Fibroblast of skin of abdomen (primary cell): ENCODE measurements around the gene MUC6.
"Not testable (repeated sequence)": the region's sequence is repeated elsewhere in the genome, so short reads cannot be mapped to it uniquely, and the experiment has no call there.

Source experiments
- DNase-seq: peaks from one replicate; pipeline ENCODE4 v3.0.0-alpha.2; 2013

MUC6 gene

DNA sequence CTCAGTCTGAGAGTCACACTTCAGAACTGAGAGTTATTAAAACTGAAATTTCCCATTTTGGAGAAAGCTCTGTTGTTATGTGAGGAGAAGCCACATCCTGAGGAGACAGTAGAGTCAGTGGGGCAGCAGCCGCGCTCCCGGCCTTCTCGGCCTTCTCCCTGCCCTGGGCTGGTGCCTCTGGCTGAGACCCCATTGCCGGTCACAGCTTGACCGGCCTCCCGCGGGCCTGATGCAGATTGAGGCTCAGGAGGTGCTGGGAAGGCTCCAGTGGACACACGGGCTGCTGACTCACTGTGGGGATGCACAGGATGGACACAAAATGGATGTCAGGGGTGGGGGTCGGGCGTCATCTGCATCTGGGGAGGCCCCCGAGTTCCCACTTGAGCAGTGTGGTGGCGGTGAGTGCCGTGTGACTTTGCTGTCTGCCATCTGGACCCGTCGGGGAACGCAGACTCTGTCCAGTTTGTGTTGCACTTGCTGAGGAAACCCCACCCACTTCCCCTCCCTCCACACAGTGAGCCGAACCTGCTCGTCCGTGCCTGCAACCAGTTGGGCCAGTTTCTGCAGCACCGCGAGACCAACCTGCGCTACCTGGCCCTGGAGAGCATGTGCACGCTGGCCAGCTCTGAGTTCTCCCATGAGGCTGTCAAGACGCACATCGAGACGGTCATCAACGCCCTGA is 50.1 kb downstream of the MUC6 start:
- DNase-seq: no peak

DNA sequence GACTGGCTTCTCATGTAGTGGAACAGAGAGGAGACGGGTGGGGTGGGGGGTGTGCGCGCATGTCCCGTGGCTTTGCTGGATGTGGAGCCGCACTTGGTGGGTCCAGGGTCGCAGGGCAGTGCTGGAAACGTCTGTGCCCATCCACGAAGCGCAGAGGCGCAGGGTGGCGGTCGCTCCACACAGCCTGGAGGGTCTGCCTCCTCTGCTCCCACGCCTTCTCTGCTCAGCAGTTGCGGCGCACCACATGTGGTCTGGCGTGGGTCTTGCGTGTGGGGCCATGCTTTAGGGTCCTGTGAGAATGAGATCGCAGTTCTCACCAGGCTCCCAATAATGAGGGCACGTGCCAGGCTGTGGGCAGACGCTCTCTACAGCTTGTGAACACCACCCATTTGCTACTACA is 50.7 kb downstream of the MUC6 start:
- no peak for DNase-seq

DNA sequence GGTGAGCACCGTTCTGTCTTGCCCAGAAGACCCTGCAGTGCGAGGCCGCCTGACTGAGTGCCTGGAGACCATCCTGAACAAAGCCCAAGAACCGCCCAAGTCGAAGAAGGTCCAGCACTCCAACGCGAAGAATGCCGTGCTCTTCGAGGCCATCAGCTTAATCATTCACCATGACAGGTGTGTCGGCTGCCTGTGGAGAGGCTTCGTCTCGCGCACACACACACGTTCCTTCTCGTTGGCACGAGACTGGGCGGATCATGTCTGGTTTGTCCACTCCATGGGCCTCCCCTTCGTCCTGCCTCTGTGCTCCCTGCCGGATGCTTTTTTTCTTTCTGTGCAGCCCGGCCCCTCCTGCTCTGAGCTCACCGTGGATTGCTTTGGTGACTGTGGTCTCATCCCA is 51.1 kb downstream of the MUC6 start:
- DNase-seq: no peak

DNA sequence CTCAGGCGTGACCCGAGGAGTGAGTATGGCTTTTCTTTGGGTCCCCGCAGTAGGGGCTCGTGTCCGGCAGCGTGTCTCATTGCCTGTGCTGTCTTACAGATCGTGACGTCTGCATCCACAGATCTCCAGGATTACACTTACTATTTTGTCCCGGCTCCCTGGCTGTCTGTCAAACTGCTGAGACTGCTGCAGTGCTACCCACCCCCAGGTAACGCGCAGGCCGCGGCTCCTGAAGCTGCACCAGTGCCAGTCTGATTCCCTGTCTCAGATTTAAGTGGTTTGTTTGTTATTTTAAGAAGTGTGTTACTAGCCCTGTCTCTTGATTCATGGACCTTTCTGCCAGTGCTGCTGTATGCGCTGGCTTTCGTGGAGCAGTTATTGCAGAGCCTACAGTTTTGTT is 52.0 kb downstream of the MUC6 start:
- DNase-seq: no peak

DNA sequence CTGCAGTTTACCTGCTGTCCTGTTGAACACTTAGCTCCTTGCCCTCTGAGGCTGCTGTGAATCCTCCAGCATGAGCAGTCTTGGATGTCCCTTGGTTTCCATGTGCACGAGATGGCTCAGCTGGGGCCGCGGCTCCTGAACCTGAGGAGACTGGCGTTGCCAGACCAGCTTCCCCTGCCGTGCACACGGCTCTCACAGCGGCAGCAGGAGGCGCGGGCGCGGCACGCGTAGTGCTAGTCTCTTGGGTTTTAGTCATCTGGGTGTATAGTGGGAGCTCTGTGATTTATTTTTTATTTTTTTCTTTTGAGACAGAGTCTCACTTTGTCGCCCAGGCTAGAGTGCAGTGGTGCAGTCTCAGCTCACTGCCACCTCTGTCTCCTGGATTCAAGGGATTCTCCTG is 54.8 kb downstream of the MUC6 start:
- no peak for DNase-seq

DNA sequence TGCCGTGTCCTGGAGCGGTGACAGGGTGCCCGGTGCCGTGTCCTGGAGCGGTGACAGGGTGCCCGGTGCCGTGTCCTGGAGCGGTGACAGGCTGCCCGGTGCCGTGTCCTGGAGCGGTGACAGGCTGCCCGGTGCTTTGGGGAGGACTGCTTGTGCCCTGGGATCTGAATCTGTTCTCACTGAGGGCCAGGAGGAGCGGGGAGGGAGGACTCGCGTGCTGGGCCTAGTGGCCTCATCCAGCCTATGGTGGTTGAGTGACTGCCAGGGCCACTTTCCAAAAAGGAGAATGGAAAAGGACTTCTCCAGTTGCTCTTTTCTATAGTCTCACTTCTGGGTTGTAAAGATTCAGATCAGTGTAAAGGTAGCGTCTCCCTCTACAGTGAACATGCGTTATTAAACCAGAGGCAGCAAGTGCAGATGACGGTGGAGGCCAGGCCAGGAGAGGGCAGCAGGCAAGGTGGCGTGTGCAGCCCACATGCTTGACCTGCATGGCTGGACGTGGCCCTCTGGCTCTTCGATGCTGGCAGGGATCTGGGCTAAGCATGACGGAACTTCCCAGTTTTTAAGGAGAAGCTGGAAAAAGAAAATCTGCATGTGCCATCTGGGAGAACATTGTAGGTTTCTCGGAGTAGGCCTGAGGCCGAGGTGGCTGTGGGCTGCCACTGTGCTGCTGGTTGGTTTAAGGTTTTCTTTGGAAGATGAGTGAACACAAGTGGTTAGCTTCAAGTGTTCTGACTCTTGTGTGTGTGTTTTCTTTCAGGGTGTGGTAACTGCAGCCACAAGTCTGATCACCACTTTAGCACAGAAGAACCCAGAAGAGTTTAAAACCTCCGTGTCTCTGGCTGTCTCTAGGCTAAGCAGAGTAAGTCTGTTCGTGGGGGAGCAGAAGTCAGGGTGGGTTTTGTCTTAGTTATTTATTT is 55.8 kb downstream of the MUC6 start:
- no peak for DNase-seq

DNA sequence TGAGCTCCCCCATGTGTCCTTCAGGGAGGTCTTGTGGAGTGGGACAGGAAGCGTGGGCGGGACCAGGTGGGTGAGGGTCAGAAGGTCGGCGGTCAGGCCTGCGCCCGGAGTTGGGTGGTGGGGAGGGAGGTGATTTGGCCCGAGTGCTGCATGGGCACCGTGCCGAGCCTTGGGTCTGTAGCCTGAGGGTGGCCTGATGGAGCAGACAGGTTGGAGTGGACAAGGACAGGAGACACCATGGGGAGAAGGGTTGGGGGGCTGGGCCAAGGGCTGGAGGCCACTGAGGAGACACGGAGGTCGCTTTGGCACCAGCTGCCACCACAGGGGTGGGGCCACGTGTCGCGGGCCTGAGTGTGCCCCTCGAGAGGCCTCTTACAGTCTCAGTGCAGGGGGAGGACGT is 57.7 kb downstream of the MUC6 start:
- DNase-seq: no peak

DNA sequence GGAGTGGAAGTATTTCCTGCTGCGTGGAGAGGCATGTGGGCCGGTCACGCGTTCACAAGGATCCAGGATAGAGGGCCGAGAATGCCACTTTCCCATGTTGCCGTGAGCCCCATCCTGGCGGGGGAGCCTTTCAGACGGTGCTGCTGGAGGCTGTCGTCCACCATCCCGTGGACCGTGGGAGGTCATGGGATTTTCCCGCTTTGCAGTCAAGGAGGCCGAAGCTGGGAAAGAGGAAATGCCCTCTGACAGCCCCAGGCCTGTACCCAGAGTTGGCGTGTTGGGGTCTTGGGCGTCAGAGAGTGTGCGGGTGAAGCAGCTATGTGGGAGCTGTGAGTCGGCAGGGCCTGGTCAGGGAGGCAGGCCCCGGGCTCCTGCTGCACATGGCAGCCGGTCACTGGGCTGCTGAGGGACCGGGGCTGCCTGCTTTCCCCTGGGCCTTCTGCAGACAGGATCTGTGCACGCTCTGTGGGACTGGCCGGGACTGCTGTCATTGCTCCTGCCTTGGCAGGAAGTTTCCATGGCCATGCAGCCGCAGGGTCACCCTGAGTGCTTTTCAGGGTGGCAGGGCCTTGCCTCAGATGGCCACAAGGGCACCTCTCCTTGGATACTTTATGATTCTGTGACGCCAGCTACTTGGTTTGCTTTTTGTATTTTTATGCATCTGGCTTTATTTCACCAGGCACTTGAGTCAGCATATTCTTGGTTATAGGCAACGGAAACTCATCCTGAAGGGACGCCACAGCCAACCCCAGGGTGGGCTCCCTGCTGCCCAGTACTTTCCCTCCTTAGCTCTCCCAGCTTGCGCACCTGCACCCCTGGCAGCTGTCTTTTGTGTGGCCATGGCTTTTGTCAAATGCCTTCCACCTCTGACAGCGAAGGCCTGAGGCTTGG is 58.4 kb downstream of the MUC6 start:
- DNase-seq: no peak

DNA sequence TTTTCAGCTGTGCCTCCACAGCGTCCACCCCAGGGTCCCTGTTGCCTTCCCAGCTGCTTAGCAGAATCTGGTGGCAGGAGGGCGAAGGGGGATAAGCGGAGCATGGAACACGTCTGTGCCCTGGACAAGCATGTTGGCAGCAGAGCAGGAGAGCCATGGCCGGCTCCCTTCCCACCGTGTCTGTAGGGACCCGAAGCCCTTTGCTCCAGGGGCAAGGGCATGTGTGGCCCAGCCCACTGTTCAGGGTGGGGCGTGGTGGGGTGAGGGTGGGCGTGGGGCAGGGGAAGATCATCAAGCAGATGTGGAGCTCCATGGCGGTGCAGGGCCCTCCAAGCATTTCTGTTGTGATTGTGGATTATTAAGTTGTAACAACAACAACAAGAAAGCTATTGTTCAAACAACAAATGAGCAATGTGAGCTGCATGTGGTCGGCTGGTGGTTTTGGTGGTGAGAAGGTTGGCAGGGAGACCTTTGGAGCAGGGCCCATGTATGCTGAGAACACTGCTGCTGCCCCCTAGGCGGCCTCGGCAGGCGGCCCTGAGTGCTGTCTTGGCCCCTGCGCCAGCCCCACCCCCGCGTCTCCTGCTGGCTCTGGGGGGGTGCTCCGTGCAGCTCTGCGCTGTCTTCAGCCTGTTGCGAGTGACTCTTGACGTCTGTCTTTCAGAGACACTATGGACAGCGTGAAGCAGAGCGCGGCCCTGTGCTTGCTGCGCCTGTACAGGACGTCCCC is 59.9 kb downstream of the MUC6 start:
- DNase-seq: peak; percentile 50

DNA sequence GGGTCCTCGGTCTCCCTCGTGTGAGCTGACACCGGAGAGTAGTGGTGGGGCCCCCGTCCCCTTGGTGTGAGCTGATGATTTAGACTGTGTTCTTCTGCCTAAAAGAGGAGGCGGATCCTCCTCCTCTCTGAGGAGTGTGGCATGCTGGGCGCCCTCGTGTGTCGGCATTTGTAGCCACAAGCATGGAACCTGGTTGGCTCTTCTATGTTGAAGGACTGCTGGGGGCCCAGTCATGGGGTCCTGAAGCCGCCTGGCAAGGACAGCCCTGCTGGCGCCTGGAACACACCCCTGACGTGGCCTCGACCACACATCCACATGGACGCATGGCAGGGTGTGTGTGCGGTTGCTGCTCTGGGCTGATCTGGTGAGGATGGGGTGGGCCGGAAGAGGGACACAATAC is 60.7 kb downstream of the MUC6 start:
- DNase-seq: peak; percentile 36

DNA sequence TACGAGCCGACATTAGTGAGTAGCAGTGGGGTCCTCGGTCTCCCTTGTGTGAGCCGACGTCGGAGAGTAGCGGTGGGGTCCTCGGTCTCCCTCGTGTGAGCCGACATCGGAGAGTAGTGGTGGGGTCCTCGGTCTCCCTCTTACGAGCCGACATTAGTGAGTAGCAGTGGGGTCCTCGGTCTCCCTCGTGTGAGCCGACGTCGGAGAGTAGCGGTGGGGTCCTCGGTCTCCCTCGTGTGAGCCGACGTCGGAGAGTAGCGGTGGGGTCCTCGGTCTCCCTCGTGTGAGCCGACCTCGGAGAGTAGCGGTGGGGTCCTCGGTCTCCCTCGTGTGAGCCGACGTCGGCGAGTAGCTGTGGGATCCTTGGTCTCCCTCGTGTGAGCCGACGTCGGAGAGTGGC is 61.1 kb downstream of the MUC6 start:
- not testable (repeated sequence) for DNase-seq

DNA sequence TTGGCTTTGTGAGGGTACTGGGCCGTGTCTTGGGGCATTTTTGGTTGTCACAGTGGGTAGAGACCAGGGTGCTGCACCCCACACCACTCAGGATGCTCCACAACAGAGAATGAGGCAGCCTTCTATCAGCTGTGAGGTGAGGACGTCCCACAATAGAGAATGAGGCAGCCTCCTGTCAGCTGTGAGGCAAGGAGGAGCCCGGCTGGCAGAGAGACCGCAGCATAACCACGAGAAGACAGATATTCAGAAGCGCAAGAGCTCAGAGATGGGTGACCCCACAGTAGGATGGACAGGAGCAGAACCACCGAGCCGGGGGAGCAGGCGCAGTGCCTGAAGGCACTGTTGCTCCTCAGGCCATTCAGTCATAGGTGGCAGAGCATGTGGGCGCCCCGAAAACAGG is 63.3 kb downstream of the MUC6 start:
- DNase-seq: no peak

DNA sequence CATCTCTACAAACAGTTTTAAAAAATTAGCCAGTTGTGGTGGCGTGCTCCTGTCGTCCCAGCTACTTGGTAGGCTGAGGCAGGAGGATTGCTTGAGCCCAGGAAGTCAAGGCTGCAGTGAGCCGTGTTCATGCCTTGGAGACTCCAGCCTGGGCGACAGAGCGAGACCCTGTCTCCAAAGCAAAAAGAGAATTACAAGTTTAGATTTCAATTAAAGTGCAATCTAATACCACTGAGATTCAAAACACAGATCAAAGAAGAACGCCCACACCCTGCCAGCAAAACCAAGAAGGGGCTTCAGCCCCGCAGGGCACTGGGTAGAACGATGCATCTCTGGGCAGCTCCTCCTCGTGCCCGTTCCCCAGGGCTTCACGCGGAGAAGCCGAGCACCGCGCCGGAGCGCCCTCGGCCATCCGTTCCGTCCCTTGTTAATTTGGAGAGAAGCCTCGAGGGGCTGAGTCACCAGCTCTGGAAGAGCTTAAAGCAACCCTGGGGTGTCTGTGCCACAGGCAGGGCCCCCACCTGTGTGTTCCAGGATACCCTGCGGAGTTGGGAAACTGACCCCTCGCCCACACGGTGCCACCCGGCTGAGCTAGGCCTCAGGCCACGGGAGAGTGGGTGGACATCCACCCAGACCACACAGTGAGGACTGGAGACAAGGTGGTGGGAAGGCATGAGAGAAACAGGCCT is 63.9 kb downstream of the MUC6 start:
- no peak for DNase-seq

DNA sequence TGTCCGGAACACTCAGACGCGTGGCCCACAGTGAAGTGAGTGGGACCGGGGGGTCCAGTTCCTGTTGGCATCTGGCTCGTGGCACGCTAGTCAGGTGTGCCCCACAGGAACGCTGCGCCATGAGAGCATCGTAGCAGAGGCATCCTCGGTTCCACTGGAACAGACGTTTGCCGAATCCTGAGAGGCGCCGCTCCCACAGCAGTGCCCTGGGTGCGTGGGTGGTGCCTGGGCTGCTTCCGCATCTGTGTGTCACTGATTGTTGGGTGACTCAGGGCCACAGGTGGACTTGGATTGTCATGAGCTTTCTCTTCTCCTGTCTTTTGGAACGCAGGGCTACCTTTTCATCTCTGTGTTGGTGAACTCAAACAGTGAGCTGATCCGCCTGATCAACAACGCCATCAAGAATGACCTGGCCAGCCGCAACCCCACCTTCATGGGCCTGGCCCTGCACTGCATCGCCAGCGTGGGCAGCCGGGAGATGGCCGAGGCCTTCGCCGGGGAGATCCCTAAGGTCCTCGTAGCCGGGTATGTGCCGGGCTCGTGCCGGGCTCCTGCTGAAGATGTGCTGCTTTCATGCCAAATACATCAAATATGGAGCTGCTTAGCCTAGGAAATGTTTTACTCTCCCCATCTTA is 64.7 kb downstream of the MUC6 start:
- DNase-seq: no peak

DNA sequence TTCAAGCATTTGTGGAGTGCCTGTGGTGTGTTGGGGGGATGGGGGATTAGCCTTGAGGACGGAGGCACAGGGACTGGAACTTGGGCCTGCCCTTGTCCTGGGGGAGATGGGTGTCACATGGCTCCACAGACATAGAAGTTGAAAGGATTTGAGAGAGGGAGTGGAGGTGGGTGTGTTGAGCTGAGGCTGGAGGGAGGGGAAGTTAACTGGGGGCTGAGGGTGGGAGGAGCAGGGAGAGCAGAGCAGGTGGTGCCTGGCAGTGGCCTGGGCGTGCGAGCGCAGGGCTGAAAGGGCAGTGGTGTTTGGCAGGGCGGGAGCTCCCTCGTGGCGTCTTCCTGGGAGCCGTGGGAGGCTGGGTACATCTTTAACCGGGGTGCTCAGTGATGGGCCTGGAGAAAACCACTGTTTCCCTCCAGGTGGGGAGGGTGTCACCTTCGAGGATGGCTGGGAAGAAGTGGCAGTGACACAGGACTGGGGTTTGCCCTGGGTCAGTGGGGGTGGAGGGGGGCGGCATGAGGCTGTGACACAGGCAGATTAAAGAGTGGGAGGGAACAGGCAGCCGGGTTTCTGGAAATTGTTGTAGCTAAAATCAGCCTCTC is 65.3 kb downstream of the MUC6 start:
- DNase-seq: no peak

DNA sequence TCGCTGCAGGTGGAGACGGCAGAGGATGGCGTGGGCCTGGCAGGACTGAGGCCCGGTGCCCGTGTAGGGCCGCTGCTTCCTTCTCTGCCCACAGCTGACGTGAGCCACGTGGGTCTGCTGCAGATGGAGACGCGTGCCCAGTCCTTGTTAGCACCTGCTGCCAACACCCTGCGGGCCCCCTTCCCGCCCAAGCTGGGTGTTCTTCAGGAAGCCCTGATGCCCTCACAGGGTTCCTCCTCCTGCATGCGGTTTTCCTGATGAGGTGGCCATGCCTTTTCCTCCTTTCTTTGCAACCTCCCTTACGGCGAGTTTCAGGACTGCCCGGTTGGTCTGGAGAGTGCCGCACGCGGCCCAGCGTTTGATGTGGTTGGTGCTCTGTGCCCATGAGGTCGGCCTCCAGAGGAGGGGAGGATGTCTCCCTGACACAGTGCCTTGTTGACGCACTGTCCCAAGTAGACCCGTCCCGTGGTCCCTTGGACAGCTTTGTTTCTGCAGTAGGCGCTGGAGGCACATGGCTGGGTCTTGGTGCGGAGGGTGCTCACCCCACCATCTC is 66.1 kb downstream of the MUC6 start:
- no peak for DNase-seq

DNA sequence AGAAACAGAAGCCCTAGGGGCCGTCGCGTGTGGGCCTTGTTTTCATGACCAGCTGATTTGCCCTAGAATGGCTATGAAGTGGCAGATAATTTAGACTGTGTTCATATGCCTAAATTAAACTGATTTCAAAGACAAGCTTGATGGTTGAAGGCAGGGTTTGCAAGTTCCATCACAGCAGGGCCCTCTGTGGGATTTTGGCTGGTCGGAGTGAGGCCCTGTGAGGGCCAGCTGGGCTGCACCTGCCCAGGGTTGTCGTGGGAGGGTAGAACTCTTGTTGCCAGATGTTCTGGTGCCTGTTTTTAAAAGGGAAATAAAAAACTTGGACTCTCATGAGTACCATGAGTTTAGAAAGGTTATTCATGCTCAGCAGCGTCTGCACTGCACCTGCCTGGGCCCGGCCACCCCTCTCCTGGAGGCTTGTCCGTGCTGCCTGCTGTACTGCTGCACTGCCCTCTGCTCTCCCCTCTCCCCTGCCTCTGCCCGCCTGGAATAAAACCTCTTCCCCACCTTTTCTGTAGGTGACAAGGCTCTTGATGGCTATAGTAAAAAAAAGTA is 66.8 kb downstream of the MUC6 start:
- no peak for DNase-seq

DNA sequence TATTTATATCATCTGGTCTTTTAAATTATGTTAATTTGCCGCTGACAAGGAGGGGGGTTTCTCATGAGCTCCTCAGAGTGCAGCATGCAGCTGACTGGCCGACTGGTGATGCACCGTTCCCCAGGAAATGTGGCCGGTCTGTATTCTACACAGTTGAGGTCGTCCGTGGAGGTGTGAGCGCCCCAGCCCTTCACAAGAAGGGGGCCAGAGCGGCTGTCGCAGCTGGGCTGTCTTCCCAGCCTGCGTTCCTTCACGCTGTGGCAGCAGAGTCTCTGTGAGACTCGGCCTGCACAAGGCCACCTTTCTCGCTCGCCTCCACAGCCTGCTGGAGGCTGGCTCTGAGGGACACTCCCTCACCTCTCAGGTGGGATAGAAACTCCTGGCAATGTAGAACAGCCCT is 67.7 kb downstream of the MUC6 start:
- DNase-seq: no peak

DNA sequence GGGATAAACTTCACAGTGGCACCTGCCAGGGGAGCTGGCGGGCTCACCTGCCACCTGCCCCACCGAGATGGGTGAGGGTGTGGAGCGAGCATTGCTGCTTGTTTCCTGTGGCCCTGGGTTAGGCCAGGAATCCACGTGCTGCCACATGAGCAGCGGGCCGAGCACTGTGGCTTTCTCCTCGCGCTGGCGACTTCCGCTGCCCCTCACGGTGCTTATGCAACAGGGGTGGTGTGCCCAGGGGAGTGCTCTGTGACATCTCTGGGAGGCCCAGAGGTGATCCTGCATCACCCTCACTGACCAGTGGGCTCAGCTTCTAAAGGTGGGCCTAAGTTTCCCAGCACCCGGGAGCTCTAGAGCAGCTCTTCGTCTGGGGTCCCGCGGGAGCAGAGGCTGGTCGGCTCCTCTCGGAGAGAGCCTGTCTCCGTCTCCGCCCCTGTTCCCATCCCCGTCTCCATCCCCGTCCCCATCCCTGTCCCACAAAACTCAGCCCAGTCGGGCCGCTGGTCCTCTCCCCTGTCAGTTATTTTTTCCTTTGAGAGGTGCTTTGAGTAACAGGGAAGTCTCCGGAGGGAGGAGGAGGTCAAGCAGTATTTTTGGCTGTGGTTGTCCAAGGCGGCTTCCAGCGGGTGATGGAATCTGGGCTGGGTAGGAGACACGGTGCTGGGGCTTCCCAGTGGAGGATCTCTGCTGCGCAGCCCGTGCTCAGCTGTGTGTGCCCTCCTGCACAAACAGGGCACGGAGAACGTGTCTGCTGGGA is 68.3 kb downstream of the MUC6 start:
- DNase-seq: no peak
